ENCODE measurements around the gene STMN1.

STMN1 gene

DNA sequence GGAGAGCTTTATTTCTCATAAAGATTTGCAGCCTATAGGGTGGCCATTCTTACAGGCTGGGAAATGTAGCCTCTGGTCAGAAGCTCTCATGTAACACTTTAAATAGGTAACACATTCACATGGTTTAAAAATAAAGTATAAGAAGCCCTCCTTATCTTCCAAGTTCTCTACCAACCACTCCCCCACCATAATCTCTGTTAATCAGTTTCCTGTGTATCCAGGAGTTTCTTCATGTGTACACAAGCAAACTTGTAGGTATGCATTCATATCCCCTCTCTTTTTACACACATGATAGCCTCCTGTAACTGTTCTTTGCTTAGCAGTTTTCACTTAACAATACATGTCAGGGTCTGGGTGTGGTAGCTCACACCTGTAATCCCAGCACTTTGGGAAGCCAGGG, 4.9 kb upstream of the STMN1 start:
- Histone ChIP-seq H3K4me2 (ENCODE audit: low read depth, low read length, poor library complexity, severe bottlenecking) (no peak overlapping the region), H4K20me1 (ENCODE audit: insufficient read depth, low read length, poor library complexity, severe bottlenecking) (no peaks in the 10 kb centered on the region), H3K79me2 (ENCODE audit: insufficient read depth, low read length) (peaks cover 1% of the 10 kb centered on the region; the same call in 1 of the 2 replicates), H3K4me3 (ENCODE audit: low read length, poor library complexity, severe bottlenecking) (no peak overlapping the region), H3K9ac (ENCODE audit: low read depth, low read length, poor library complexity, severe bottlenecking) (no peak overlapping the region), H3F3A (ENCODE audit: low read depth) (no peaks in the 10 kb centered on the region), H3K9me2 (replicated peaks; ENCODE audit: low read depth, low read length) (no peaks in the 10 kb centered on the region), H3K36me3 (ENCODE audit: insufficient read depth, low read length) (no peaks in the 10 kb centered on the region), H3K9me3 (ENCODE audit: insufficient read depth, low read depth, low read length) (no peaks in the 10 kb centered on the region), H3K27me3 (ENCODE audit: insufficient read depth, low read length, poor library complexity, severe bottlenecking) (no peaks in the 10 kb centered on the region), H3K4me1 (ENCODE audit: insufficient read depth, low read length, poor library complexity, severe bottlenecking) (peaks cover 6% of the 10 kb centered on the region), H2AFZ (ENCODE audit: low read length) (no peak overlapping the region)
- TF ChIP-seq, protein P1, sequence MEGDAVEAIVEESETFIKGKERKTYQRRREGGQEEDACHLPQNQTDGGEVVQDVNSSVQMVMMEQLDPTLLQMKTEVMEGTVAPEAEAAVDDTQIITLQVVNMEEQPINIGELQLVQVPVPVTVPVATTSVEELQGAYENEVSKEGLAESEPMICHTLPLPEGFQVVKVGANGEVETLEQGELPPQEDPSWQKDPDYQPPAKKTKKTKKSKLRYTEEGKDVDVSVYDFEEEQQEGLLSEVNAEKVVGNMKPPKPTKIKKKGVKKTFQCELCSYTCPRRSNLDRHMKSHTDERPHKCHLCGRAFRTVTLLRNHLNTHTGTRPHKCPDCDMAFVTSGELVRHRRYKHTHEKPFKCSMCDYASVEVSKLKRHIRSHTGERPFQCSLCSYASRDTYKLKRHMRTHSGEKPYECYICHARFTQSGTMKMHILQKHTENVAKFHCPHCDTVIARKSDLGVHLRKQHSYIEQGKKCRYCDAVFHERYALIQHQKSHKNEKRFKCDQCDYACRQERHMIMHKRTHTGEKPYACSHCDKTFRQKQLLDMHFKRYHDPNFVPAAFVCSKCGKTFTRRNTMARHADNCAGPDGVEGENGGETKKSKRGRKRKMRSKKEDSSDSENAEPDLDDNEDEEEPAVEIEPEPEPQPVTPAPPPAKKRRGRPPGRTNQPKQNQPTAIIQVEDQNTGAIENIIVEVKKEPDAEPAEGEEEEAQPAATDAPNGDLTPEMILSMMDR (conservative IDR thresholded peaks at IDR 0.05; ENCODE audit: low read length): no peak
- no peak for TF ChIP-seq EZH2phosphoT487 (IDR thresholded peaks at IDR 0.05; ENCODE audit: borderline replicate concordance)

DNA sequence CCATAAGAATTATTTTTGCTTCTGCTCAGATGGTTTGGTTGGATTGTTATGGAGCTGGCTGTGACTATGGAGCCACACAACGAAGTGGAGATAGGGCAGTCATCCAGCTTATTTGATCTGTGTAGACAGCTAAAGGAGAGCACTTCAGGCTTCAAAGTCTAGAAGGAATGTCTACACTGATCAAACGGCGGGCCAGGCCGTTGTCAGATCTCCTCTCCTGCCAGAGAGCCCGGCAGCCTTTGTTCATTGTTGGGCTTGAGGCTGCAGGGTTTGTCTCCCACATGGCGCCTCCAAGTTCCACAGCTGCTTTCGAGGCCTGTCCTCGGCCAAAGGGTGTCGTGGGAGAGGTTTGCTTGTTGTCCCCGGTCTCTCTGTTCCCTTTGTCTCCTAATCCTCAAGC, 2.8 kb upstream of the STMN1 start:
- TF ChIP-seq EZH2phosphoT487 (IDR thresholded peaks at IDR 0.05; ENCODE audit: borderline replicate concordance): no peak
- TF ChIP-seq, protein P1 (conservative IDR thresholded peaks at IDR 0.05; ENCODE audit: low read length): no peak
- Histone ChIP-seq H3K27me3 (ENCODE audit: insufficient read depth, low read length, poor library complexity, severe bottlenecking) (peaks cover 5% of the 10 kb centered on the region), H3K9me3 (ENCODE audit: insufficient read depth, low read depth, low read length) (no peaks in the 10 kb centered on the region), H4K20me1 (ENCODE audit: insufficient read depth, low read length, poor library complexity, severe bottlenecking) (peaks cover 13% of the 10 kb centered on the region), H3K4me2 (ENCODE audit: low read depth, low read length, poor library complexity, severe bottlenecking) (no peak overlapping the region), H3K9me2 (replicated peaks; ENCODE audit: low read depth, low read length) (no peaks in the 10 kb centered on the region), H2AFZ (ENCODE audit: low read length) (no peak overlapping the region), H3K4me1 (ENCODE audit: insufficient read depth, low read length, poor library complexity, severe bottlenecking) (peaks cover 14% of the 10 kb centered on the region), H3K79me2 (ENCODE audit: insufficient read depth, low read length) (peaks cover 21% of the 10 kb centered on the region), H3K4me3 (ENCODE audit: low read length, poor library complexity, severe bottlenecking) (no peak overlapping the region), H3F3A (ENCODE audit: low read depth) (no peaks in the 10 kb centered on the region), H3K9ac (ENCODE audit: low read depth, low read length, poor library complexity, severe bottlenecking) (no peak overlapping the region), H3K36me3 (ENCODE audit: insufficient read depth, low read length) (peaks cover 5% of the 10 kb centered on the region; the same call in 1 of the 2 replicates)

DNA sequence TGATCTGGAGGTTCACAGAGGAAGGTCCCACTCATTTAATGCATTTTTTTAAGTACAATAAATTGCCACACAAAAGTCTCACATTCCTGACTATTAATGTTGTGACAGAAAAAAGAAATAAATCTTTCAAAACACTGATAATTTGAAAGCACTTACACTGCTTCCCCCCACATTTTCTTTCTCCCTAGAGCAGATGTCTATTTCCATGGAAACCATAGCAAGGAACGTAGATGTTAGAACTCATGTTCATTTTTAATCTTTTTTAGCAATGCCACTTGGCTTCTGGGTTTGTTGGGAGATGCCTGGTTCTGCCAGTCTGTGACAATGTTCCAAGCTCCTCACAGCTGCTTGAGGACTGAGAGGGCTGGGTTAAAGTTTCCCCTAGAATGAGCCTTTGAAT, 1.9 kb upstream of the STMN1 start:
- no peaks in the 10 kb centered on the region for H3F3A ChIP-seq (ENCODE audit: low read depth)

More for the DNA sequence above, 1.9 kb upstream of the STMN1 start:
- Histone ChIP-seq H2AFZ (ENCODE audit: low read length) (no peak overlapping the region), H3K4me3 (ENCODE audit: low read length, poor library complexity, severe bottlenecking) (no peak overlapping the region), H3K27me3 (ENCODE audit: insufficient read depth, low read length, poor library complexity, severe bottlenecking) (peaks cover 5% of the 10 kb centered on the region), H3K9me3 (ENCODE audit: insufficient read depth, low read depth, low read length) (no peaks in the 10 kb centered on the region), H3K4me2 (ENCODE audit: low read depth, low read length, poor library complexity, severe bottlenecking) (no peak overlapping the region), H3K9ac (ENCODE audit: low read depth, low read length, poor library complexity, severe bottlenecking) (no peak overlapping the region), H3K79me2 (ENCODE audit: insufficient read depth, low read length) (peaks cover 30% of the 10 kb centered on the region), H4K20me1 (ENCODE audit: insufficient read depth, low read length, poor library complexity, severe bottlenecking) (peaks cover 21% of the 10 kb centered on the region), H3K4me1 (ENCODE audit: insufficient read depth, low read length, poor library complexity, severe bottlenecking) (peaks cover 23% of the 10 kb centered on the region), H3K36me3 (ENCODE audit: insufficient read depth, low read length) (peaks cover 14% of the 10 kb centered on the region), H3K9me2 (replicated peaks; ENCODE audit: low read depth, low read length) (no peaks in the 10 kb centered on the region)
- TF ChIP-seq, protein P1 (conservative IDR thresholded peaks at IDR 0.05; ENCODE audit: low read length): no peak
- TF ChIP-seq EZH2phosphoT487 (IDR thresholded peaks at IDR 0.05; ENCODE audit: borderline replicate concordance): no peak

Measured in Loucy (cell line).